Hematopoietic multipotent progenitor cell treated with erythropoietin and hydrocortisone succinate and interleukin-3 and kit ligand, for 8 days (in vitro differentiated cells): ENCODE measurements around the gene CEP20.

Source experiments
- DNase-seq: peaks from one replicate; pipeline ENCODE4 v3.0.0-alpha.2; 2015

The CEP20 gene

GRCh38 chr16:15830832-15831451, 57.5 kb downstream of the CEP20 start:
- DNase-seq, result no peak

DNA sequence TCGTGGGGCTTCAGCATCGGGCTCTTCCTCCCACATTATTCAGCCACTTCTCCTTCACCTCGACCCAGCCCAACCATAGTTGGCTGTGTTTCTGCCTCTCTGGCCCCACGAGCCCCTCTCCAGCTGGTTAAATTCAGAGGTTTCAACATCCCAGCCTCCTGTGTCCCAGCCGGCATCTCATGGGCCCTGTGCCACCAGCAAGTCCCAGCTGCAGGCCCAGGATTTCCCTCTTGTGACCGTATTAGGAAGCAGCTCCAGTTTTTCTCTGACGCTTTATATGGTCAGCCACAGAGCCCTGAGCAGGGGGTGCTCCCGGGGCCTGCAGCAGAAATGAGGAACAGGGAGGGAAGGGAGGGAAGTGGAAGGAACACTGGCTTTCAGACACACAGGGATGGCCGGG, 58.9 kb downstream of the CEP20 start:
- no peak for DNase-seq

DNA sequence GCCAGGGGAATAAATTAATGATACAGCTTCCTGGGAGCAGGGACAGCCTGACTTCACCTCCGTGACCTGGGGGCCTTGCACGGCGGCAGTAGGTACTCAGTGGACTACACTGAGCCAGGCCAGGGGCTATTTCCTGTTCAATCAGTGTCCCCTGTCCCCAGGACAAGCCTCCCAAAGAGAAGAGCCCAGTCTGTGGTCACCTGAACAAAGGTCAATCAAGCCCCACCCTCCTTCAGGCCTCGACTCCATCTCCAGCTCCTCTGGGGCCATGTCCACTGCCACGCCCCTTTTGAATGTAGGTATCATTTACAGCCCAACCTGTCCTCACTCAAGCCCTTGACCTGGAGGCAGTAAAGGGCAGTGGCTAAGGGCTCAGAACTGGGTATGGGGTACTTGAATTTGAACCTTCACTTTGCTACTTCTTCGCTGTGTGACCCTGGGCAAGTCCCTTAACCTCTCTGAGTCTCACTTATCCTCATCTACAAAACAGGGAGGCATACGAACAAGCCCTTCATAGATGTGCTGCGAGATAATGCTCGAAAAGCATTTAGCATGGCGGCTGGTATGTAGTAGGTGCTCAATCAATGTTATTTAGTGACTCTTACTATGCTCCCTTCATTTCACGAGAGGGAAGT, 60.6 kb downstream of the CEP20 start:
- no peak for DNase-seq

GRCh38 chr16:15827299-15827698, 61.1 kb downstream of the CEP20 start:
- no peak for DNase-seq

DNA sequence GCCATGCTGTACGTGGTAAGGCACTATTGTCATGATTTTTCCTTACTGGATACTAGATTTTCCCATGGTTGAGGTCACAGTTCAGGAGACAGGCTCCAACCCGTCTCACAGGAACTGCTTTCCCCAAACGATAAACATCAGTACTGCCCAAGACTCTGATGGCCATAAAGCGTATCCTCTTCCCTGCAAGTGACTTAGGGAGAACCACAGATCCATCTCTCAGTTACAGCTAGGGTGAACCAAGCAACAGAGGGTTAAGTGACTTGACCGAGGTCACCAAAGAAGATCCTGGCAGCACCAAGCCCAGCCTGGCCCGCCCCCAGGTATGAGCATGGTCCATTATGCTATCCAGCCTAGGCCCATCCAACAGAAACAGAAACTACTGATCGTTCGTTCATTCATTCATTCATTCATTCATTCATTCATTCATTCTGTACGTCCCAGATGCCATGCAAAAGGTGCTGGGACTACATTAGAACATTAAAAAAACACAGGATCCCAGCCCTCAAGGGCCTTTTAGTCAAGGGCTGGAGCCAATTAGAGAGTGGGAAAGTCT, 62.6 kb downstream of the CEP20 start:
- DNase-seq, result no peak

GRCh38 chr16:15822957-15823356, 65.4 kb downstream of the CEP20 start:
- no peak for DNase-seq

- no peak for DNase-seq
These were observed 67.6 kb downstream of the CEP20 start for GRCh38 chr16:15820837-15821236.

- DNase-seq, result no peak
These were observed 69.4 kb downstream of the CEP20 start for GRCh38 chr16:15819046-15819445.

DNA sequence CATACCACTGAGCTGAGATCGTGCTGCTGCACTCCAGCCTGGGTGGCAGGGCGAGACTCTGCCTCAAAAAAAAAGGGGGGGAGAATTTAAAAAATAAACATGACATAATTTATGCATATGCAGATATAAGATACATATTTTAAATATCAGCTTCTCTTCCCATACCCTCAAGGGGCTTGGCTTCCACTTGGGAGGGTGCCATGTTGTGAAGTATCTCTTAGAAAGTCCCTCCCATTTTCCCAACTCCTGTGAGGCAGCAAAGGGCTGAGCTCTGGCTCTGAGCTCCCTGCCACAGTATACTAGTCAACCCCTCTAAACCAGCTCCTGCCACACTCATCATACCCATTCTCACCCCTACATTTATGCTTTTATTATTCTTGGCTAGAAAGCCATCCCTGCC, 71.0 kb downstream of the CEP20 start:
- DNase-seq, result no peak

DNA sequence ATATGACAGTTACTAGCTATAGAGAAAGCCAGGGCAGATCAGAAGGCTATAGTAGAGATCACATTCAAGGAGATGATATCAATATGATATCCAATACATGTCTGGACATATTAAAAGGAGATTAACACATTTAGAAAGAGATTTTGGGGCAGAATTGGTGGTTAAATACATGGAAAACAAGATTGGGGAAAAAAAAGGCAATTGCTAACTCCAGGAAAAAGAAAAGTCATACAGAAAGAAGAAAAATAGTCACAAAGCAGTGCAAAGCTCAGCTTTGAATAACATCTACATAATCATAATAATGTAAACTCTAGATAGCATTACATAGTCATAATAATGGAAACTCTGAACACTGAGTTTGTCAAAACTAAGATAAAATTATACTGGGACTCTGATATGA, 72.2 kb downstream of the CEP20 start:
- no peak for DNase-seq
